WTC11 (cell line): ENCODE measurements around the gene ARHGEF12. TPM values are rescaled to one million over a fixed set of nuclear protein-coding genes. Genes with fewer than 3 reads are reported as not detected.

Experiments used
- TP53 ChIP-seq: sonication (generic); formaldehyde crosslinking; IDR thresholded peaks from 2 replicates; pipeline ENCODE4 v1.8.1; 2023; ENCODE audit warnings: mild to moderate bottlenecking, missing genetic modification reagents
- USF1 ChIP-seq: sonication (generic); formaldehyde crosslinking; IDR thresholded peaks from 2 replicates; pipeline ENCODE4 v1.8.0; 2022; ENCODE audit warnings: mild to moderate bottlenecking, missing genetic modification reagents
- ZNF317 ChIP-seq: sonication (generic); formaldehyde crosslinking; IDR thresholded peaks from 2 replicates; pipeline ENCODE4 v1.8.1; 2023; ENCODE audit warnings: low read depth, mild to moderate bottlenecking, moderate library complexity, missing genetic modification reagents, borderline replicate concordance
- ZNF532 ChIP-seq: fragments of 250-450 bp; sonication (Bioruptor Pico); IDR thresholded peaks from 2 replicates; pipeline ENCODE4 v1.9.0; 2021; ENCODE audit warnings: mild to moderate bottlenecking, borderline replicate concordance
- total RNA-seq: library from RNA; stranded (reverse); gene quantifications from 3 replicates; pipeline ENCODE4 v1.2.3, GENCODE V29; 2021
- TF ChIP-seq, protein P1 (sequence below): sonication (generic); formaldehyde crosslinking; IDR thresholded peaks from 2 replicates; pipeline ENCODE4 v1.8.1; 2022; ENCODE audit warnings: low read depth, mild to moderate bottlenecking, moderate library complexity, missing genetic modification reagents, borderline replicate concordance
- TF ChIP-seq, protein P2 (sequence below): sonication (generic); formaldehyde crosslinking; IDR thresholded peaks from 2 replicates; pipeline ENCODE4 v1.8.1; 2023; ENCODE audit warnings: mild to moderate bottlenecking, missing genetic modification reagents
- TF ChIP-seq, protein P3 (sequence below): fragments of 250-450 bp; sonication (Bioruptor Pico); conservative IDR thresholded peaks from 2 replicates; pipeline ENCODE4 v1.9.0; 2021; ENCODE audit warnings: mild to moderate bottlenecking
- TF ChIP-seq, protein P4 (sequence below): sonication (generic); formaldehyde crosslinking; IDR thresholded peaks from 2 replicates; pipeline ENCODE4 v1.8.1; 2023; ENCODE audit warnings: mild to moderate bottlenecking, moderate library complexity, missing genetic modification reagents
- TF ChIP-seq, protein P5 (sequence below): fragments of 250-450 bp; sonication (Bioruptor Pico); IDR thresholded peaks from 2 replicates; pipeline ENCODE4 v1.8.0; 2021; ENCODE audit warnings: mild to moderate bottlenecking
- TF ChIP-seq, protein P6 (sequence below): sonication (generic); formaldehyde crosslinking; IDR thresholded peaks from 2 replicates; pipeline ENCODE4 v1.8.1; 2022; ENCODE audit warnings: missing genetic modification reagents, borderline replicate concordance

The ARHGEF12 gene
- total RNA-seq, 1 experiment from 2014 or later = 35.8 TPM

GRCh38 chr11:120524536-120525085, 188.4 kb downstream of the ARHGEF12 start (continued):
- TF ChIP-seq ZNF532 (CRISPR knock-in tag) = no peak
- TF ChIP-seq, protein P1, sequence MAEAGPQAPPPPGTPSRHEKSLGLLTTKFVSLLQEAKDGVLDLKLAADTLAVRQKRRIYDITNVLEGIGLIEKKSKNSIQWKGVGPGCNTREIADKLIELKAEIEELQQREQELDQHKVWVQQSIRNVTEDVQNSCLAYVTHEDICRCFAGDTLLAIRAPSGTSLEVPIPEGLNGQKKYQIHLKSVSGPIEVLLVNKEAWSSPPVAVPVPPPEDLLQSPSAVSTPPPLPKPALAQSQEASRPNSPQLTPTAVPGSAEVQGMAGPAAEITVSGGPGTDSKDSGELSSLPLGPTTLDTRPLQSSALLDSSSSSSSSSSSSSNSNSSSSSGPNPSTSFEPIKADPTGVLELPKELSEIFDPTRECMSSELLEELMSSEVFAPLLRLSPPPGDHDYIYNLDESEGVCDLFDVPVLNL (CRISPR knock-in tag) = no peak
- TF ChIP-seq, protein P2, sequence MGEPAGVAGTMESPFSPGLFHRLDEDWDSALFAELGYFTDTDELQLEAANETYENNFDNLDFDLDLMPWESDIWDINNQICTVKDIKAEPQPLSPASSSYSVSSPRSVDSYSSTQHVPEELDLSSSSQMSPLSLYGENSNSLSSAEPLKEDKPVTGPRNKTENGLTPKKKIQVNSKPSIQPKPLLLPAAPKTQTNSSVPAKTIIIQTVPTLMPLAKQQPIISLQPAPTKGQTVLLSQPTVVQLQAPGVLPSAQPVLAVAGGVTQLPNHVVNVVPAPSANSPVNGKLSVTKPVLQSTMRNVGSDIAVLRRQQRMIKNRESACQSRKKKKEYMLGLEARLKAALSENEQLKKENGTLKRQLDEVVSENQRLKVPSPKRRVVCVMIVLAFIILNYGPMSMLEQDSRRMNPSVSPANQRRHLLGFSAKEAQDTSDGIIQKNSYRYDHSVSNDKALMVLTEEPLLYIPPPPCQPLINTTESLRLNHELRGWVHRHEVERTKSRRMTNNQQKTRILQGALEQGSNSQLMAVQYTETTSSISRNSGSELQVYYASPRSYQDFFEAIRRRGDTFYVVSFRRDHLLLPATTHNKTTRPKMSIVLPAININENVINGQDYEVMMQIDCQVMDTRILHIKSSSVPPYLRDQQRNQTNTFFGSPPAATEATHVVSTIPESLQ = no peak
- TF ChIP-seq, protein P3, sequence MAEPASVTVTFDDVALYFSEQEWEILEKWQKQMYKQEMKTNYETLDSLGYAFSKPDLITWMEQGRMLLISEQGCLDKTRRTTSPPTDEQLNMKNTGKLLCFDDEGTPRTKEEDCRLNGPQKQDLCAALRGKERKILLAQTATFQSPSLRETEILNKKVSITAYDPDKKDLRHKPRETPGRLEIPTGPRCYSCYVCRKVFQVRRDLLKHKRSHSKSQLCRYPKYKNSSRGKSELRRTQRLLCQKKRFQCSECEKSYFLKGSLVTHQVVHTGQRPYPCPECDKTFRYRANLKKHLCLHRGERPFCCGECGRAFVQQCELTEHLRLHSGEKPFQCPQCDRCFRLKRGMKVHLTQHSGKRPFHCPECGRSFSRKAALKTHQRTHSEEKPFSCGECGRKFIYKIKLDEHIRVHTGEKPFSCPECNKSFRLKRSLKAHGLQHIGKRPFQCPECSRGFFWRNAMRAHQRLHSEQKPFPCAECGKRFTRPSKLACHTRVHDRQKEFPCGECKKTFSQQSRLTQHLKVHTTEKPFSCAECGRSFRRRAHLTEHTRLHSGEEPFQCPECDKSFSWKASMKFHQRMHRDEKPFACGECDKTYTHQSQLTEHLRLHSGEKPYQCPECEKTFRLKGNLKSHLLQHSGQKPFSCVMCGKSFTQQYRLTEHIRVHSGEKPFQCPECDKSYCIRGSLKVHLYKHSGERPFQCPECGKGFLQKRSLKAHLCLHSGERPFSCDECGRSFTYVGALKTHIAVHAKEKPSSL (CRISPR knock-in tag) = no peak
- no peak for TF ChIP-seq TP53
- TF ChIP-seq, protein P4, sequence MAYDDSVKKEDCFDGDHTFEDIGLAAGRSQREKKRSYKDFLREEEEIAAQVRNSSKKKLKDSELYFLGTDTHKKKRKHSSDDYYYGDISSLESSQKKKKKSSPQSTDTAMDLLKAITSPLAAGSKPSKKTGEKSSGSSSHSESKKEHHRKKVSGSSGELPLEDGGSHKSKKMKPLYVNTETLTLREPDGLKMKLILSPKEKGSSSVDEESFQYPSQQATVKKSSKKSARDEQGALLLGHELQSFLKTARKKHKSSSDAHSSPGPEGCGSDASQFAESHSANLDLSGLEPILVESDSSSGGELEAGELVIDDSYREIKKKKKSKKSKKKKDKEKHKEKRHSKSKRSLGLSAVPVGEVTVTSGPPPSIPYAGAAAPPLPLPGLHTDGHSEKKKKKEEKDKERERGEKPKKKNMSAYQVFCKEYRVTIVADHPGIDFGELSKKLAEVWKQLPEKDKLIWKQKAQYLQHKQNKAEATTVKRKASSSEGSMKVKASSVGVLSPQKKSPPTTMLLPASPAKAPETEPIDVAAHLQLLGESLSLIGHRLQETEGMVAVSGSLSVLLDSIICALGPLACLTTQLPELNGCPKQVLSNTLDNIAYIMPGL (CRISPR knock-in tag) = no peak
- no peak for TF ChIP-seq USF1
- TF ChIP-seq, protein P5, sequence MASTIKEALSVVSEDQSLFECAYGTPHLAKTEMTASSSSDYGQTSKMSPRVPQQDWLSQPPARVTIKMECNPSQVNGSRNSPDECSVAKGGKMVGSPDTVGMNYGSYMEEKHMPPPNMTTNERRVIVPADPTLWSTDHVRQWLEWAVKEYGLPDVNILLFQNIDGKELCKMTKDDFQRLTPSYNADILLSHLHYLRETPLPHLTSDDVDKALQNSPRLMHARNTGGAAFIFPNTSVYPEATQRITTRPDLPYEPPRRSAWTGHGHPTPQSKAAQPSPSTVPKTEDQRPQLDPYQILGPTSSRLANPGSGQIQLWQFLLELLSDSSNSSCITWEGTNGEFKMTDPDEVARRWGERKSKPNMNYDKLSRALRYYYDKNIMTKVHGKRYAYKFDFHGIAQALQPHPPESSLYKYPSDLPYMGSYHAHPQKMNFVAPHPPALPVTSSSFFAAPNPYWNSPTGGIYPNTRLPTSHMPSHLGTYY (CRISPR knock-in tag) = no peak
- TF ChIP-seq, protein P6, sequence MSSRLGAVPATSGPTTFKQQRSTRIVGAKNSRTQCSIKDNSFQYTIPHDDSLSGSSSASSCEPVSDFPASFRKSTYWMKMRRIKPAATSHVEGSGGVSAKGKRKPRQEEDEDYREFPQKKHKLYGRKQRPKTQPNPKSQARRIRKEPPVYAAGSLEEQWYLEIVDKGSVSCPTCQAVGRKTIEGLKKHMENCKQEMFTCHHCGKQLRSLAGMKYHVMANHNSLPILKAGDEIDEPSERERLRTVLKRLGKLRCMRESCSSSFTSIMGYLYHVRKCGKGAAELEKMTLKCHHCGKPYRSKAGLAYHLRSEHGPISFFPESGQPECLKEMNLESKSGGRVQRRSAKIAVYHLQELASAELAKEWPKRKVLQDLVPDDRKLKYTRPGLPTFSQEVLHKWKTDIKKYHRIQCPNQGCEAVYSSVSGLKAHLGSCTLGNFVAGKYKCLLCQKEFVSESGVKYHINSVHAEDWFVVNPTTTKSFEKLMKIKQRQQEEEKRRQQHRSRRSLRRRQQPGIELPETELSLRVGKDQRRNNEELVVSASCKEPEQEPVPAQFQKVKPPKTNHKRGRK = no peak
- no peak for TF ChIP-seq ZNF317 (CRISPR knock-in tag)
